Measurements from ENCODE around the gene INPP5A.
"Not testable (repeated sequence)": the region's sequence is repeated elsewhere in the genome, so short reads cannot be mapped to it uniquely, and the experiment has no call there.

- TF ChIP-seq CHD1 (IDR thresholded peaks at IDR 0.05; ENCODE audit: low read depth, low read length); CTCF (IDR thresholded peaks at IDR 0.05 in 2 of 3, conservative IDR thresholded peaks at IDR 0.05 in 1 of 3; ENCODE audit: control insufficient read depth in 2 of 3, extremely low read depth in 1 of 3, insufficient read depth in 1 of 3, low read depth in 3 of 3, low read length in 3 of 3); TCF12 (IDR thresholded peaks at IDR 0.05; ENCODE audit: low read depth, low read length); CBX5 (IDR thresholded peaks at IDR 0.05; ENCODE audit: low read depth); BCL3 (IDR thresholded peaks at IDR 0.05; ENCODE audit: borderline replicate concordance, insufficient read depth, low read depth, low read length, poor library complexity, severe bottlenecking); REST (IDR thresholded peaks at IDR 0.05; ENCODE audit: low read depth, low read length); POLR2AphosphoS5 (IDR thresholded peaks at IDR 0.05; ENCODE audit: low read length); HDGF (IDR thresholded peaks at IDR 0.05): not testable (repeated sequence)
These were observed 136.2 kb downstream of the INPP5A start for GRCh38 chr10:132673746-132674145.

Data from GM12878 (cell line).